Hematopoietic multipotent progenitor cell (in vitro differentiated cells): ENCODE results near the gene PEDS1. TPM values are rescaled to one million over a fixed set of nuclear protein-coding genes. Genes with fewer than 3 reads are reported as not detected.
"Not testable (repeated sequence)": the region's sequence is repeated elsewhere in the genome, so short reads cannot be mapped to it uniquely, and the experiment has no call there.

ENCODE experiments used
- DNase-seq, 3 donors: peaks; one replicate each; pipeline ENCODE4 v3.0.0-alpha.2; 2011 to 2015; ENCODE audit warnings: low read depth in 2 of 3, low spot score in 2 of 3
- total RNA-seq: library from RNA; depleted of rRNA; stranded (reverse); fragments of >200 nt; gene quantifications from one replicate; pipeline ENCODE4 v1.2.3, GENCODE V29; 2012

PEDS1 gene
- total RNA-seq, 1 donor: 48.2 TPM

DNA sequence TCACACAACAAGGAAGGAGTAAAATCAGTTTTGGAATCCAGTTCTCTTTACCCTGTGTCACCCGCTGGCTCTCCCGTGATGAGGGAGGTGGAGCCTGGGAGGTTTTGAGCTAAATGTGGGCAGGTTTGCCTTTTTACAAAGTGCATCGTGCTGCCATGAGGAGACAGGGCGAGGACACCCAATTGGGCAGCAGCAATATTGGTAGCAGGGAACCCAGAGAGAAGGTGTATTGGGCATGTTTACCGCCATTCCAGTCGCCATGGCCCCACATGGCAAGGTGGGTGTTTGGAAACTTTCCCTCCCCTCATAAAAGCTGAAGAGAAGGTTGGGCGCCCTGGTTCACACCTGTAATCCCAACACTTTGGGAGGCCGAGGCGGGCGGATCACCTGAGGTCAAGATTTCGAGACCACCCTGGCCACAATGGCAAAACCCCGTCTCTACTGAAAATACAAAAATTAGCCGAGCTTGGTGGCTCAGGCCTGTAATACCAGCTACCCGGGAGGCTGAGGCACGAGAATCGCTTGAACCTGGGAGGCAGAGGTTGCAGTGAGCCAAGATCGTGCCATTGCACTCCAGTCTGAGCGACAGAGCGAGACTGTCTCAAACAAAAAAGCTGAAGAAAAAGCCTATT lies 37.0 kb downstream of the PEDS1 start:
- no peak for DNase-seq

DNA sequence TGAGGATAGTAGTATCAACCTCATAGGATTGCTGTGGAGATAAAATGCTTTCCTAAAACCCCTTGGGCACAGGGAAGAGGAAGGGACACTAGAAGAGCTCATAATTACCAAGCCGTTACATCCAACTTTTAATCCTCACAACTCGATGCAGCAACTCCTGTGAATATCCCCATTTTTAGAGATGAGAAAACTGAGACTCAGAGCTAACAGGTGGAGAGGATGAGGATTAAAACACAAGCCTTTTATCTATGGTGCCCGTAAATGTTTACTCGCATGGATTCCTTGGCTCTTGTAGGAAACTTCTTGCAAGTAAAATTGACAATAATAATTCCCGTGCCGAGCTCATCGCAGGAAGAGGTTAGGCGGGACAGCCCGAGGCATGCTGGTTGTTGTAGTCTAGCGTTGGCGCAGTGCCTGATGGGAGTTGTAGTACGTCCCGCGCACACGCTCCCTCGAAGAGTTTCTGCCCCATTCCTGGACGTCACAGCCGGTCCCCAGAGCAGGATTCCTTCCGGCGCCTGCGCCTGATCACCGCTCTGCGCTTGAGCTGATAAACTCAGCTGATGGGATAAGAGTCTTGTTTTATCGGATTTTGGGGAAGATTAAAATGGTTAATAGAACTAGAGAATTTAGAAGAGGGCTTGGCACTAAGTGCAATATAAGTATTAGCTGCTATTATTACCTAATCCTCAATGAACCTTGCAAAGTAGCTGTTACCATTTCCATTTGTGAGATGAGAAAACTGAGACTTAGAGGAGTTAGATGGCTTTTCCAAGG lies 37.7 kb downstream of the PEDS1 start:
- peak; percentile 74 to 94 (median 84) for DNase-seq

DNA sequence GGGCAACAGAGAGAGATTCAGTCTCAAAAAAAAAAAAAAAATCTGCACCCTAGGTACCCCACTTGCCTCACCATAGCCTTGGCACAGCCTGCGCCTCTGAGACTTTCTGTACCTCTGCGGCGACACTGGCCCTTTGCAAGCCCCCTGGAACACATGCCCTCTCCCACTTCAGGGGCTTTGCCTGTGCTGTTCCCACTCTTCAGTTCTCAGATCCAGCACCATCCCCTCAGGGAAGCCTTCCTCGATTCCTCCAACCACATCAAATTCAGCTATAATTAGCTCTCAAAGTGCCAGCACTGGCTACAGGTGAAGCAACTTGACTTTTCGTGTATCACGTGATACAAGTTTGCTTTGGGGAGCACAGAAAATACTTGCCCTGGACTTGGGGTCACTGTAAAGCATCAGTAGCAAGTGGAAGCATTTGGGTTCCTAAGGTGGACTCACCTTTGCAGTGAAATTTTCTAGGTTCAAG lies 38.4 kb downstream of the PEDS1 start:
- DNase-seq: no peak

DNA sequence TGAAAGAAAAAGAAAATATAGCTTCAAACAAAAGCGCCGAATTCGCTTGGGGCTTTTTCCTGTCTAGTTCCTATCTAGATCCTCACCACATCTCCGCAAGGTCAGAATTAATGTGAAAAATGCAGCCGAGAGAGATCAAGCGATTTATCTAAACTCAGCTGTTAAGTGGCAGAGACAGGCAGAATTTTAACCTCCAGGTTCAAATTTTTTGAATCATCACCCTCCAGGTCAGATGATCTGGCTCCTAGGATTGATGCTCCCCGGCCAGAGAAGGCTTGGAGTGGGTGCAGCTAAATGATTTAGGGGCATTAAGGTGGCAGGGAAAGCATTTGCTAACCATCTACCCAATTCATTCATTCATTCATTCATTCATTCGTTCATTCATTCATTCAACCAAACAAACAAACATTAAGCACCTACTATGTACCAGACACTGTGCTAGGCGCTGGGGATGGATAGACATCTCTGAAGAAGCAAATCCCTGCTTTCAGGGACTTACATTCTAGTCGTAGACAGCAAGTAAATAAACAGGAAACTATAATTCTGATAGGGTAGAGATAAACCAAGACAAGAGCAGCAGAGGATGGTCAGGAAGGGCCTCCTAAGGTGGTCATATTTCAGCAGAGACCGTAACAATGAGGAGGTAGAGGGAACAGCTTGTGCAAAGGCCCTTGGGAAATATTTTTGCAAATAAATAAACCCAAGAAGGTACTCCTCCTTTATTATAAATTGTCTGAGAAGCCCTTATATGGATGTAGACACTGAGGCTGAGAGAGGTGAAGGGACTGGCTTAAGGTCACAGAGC lies 39.9 kb downstream of the PEDS1 start:
- no peak for DNase-seq

DNA sequence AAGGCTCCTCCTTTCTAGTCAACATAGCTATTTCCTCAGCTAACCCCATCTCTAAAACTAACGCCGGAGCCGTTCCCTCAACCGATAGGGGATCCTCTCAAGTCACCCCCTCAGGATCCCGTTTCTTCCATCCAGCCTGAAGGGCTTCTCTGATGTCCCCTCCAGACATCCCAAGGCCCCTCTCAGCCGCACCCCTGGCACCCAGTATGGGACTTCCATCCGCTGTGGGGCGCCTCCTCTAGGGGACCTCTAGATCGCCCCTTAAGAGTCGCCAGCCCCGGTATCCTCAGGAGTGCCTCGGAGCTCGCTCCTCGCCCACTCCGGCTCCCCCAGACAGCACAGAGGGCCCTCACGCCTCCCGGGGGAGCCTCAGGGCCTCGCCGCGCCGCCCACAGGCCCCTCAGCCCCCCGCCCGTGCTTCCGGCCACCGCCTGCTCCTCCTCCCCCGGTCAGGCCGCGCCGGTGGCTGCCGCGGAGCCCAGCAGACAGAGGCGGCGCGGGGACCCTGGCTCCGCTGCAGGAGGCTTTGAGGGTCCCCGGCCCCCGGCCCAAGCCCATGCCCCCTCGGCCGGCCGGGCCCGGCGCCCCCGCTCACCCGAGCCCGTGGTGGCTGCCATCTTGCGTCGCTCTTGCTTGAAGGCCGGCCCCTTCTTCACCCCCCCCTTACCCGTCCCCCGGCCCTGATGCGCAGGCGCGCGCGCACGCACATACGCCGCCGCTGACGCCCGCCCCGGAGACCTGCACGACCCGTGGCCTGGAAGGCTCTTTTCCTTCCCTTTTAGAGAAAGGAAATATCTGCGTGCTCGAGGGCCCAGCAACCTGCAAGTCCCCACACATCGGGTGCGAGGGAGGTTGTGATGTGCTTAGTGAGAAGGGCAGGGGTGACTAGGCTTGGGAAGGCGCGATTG lies 40.8 kb downstream of the PEDS1 start, which contains the start of gene UBE2V1:
Gene UBE2V1, minus strand, starts transcription at position 639 of the 908 bp plus-strand sequence. Its CDS starts 22 bp downstream, at position 617.
- DNase-seq: peak; percentile 83 to 95 (median 93)

DNA sequence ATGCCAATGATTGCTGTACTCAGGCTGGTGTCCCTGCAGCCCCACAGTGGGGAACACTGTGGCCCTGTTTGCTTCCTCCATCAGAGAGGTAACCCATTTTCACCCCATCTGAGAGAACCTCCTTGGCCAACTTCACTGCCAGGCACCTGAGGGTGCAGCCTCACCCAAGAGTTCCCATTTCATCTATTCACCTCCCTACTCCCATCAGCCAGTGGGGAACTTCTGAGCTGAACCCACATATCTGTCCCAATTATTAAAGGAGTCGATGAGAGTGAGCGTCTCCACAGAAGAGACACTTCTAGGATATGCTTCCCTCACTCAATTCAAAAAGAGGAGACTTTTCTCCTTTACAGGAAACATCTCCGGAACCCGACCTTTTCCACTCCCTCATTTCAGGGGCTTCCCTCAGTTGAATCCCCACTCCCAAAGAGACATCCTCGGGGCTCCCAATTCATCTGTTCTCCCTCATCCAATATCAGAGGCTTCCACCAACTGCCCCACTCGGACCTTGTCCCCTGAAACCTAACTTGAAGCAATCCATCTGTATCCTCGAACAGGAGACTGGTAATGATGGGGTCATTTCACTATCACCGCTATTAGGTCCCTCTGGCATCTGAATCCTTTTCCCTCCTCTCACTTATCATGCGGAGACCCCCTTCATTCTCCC lies 41.6 kb downstream of the PEDS1 start:
- no peak for DNase-seq

DNA sequence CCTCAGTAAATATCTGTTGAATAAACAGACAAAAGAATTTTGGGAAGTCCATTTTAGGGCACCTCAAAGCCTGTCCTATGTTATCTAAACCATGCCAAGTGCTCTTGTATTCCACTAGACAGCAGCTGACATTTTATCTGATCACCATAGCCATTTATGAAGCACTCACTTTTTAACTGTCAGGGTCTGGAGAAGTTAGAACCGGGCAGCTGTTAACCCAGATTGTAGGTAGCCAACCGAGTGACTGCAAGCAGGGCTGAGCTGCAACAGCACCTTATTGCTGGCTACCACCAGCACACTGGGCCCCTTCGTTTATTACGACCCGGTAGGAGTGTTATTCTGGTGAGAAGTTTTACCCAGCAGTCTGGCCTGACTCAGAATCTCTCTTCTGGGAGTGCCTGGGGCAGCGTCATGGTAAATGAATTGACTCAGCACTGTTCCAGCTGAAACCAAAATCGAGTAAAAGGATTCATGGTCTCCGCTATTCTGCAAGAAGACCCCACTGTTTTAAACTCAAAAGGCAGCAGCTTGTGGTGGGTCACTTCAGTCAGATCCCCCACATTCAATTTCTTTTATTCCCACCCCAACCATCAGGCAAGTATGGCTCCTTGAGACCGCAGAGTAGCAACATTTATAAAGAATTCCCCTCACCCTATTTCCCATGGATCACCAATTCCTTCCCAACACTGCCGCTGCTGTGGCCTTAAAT lies 42.2 kb downstream of the PEDS1 start:
- DNase-seq: no peak

DNA sequence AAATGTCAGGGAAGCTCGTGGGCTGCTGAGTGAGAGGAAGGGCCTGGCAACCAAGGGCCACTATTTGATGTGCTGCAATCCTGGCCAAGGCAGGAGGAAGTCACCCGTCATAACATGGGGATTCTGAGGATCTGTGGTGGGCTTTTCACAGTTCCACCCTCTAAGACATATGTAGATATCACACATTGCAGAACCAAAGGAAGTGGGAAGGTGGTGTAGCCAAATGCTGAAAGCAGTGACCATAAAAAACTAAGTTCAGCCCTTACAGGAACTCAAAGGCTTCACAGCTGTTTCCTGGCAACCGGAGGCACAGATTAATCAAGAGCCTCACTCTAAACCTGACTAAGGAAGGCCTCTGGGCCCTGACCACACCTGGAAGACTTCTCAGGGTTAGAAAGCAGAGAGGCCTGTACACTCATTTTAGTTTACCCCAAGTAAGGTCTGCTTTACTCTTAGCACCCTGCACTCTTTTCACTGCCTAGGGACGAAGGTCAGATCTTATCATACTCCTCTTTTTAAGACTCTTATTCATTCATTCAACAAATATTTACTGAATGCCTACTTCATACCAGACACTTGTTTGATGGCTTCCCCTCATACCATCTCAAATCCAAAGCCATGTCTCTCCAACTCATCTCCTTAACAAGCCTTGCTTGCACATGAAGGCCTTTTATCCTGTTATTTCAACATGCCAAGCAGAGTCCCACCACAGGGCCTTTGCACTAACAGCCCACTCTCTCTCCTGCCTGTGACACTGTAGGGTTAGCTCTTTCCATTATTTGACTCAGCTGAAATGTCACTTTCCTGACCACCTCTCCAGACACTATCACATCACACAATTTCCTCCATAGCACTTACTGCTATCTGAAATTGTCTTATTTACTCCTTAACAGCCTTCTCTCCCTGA lies 43.1 kb downstream of the PEDS1 start:
- peak in 2 of 3 donors; percentile 94 to 98 for DNase-seq

DNA sequence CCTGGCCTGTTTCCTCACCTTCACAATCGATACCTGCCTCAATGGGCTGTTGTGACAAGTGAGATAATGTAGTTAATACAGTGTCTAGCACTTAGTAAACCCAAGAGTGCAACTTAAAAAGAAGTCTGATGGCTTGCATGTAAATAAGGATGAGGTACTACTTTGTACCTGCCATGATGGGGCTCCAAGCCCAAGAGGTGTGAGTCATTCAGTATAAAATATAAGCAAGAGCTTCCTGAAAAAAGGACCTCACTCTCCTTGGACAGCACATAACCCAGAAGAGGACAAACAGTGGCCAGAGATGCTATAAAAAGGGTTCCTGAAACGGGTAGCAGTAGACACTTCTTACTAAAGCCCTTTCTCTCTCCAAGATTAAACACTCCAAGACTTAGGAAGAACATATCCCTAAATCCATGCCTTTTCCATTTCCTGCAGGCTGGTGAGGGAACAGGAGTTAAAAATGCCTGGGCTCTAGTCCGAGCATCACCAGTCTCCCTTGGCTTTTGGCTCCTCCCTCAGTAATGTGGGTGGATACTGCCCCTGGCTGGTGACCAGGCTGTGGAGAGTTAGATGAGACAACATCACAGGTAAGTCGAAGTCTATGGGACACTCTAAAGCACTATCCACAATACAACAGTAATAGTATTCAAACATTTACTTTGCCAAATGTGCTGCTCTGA lies 44.8 kb downstream of the PEDS1 start:
- DNase-seq: no peak

DNA sequence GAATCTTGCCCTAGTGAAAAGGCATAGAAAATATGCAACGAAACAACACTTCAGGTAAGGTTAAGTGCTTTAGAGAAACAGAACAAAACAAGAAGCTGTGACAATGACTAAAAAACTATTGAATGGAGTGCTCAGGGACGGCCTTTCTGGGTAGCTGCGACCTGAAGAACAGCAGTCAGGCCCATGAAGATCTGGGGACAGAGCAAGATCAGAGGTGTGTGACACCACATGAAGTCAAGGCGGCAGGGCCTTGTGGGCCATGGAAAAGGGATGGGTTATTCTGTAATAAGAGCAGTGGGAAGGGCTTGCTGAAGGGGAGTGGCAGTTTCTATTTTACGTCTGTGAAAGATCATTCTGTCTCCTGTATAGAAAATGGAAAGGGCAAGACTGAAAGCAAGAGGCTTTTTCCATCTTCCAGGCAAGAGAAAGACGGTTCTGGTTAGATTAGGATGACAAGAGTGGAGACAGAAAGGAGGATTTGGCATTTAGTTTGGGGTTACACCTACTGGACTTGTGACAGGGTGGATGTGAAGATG lies 45.7 kb downstream of the PEDS1 start:
- DNase-seq: no peak

DNA sequence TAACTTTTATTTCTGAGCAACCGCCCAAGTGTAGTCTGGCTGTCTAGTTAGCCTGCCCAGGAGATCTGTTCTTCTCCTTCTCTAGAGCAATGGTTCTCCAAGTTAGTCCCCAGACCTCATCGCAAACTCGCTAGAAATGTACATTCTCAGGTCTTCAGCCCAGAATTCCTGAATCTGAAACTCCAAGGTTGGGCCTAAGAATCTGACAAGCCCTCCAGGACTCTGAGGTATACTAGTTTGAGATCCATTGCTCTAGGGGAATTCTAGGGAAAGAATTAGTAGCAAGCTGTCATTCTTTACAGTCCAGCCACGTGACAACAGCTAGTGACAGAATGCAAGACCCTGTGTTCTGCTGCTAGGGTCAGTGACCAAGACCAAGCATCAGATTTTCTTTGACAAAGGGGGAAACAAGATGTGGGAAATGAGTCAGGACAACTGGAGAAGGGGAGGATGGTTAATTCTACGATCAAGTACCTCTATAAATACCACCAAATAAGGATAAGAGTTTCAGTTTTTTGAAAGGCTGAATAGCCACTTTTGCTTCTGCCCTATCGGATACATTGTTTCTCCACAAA lies 46.4 kb downstream of the PEDS1 start:
- DNase-seq: no peak

DNA sequence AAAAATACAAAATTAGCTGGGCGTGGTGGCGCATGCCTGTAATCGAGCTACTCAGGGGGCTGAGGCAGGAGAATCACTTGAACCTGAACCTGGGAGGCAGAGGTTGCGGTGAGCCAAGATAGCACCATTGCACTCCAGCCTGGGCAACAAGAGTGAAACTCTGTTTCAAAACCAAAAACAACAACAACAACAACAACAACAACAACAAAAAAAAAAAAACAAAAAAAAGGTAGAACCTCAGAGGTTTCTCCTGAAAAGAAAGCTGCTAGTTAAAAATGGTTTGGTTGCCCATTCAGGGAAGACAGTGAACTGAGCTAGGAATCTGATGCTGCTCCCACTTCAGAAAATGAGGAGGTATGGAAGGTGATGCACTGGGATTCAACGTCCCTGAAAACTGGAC lies 46.9 kb downstream of the PEDS1 start:
- not testable (repeated sequence) for DNase-seq

Other genes starting within 250 kb of the PEDS1 start
- 6.2 TPM for gene SPATA2, start 238.2 kb downstream of the PEDS1 start, total RNA-seq
- gene RNF114, start 217.3 kb downstream of the PEDS1 start, total RNA-seq: 239 TPM
- 1.1 TPM for gene SNAI1, start 170.7 kb downstream of the PEDS1 start, total RNA-seq
- 33.4 TPM for gene UBE2V1, start 40.6 kb downstream of the PEDS1 start, total RNA-seq
- 22.4 TPM for gene CEBPB, start 37.1 kb upstream of the PEDS1 start, total RNA-seq